H9 (cell line): Measurements from ENCODE around the gene B4GALT1. TPM values are rescaled to one million over a fixed set of nuclear protein-coding genes. Genes with fewer than 3 reads are reported as not detected.
A peak's percentile ranks its signal among the peaks of the same experiment; 100 is the strongest.

Source experiments
- DNase-seq: peaks from one replicate; pipeline ENCODE4 v3.0.0-alpha.2; 2017
- H2AFZ ChIP-seq: one replicate; pipeline ENCODE4 v1.6.1; 2013; ENCODE audit warnings: mild to moderate bottlenecking, low read length, control low read depth, moderate library complexity
- H2AK5ac ChIP-seq: 2 replicates; pipeline ENCODE4 v1.6.1; 2013; ENCODE audit warnings: low read length, control low read depth, mixed read lengths; ENCODE audit not compliant: insufficient read length
- H2BK120ac ChIP-seq: one replicate; pipeline ENCODE4 v1.6.1; 2013; ENCODE audit warnings: low read depth, mild to moderate bottlenecking, low read length, control low read depth, inconsistent platforms; ENCODE audit not compliant: poor library complexity, severe bottlenecking
- H2BK12ac ChIP-seq: 2 replicates; pipeline ENCODE4 v1.6.1; 2013; ENCODE audit warnings: low read length, control low read depth, mixed read lengths, low read depth; ENCODE audit not compliant: insufficient read length
- H2BK15ac ChIP-seq: 2 replicates; pipeline ENCODE4 v1.6.1; 2013; ENCODE audit warnings: low read depth, low read length, control low read depth
- H2BK20ac ChIP-seq: one replicate; pipeline ENCODE4 v1.6.1; 2013; ENCODE audit warnings: low read depth, mild to moderate bottlenecking, low read length, control low read depth, inconsistent platforms; ENCODE audit not compliant: poor library complexity, severe bottlenecking
- H2BK5ac ChIP-seq: 2 replicates; pipeline ENCODE4 v1.6.1; 2013; ENCODE audit warnings: low read length, control low read depth, mixed read lengths; ENCODE audit not compliant: insufficient read length
- H3K14ac ChIP-seq: 2 replicates; pipeline ENCODE4 v1.6.1; 2013; ENCODE audit warnings: low read length, control low read depth; ENCODE audit not compliant: insufficient read depth
- H3K18ac ChIP-seq: 2 replicates; pipeline ENCODE4 v1.6.1; 2013; ENCODE audit warnings: low read depth, mild to moderate bottlenecking, mixed read lengths, low read length, control low read depth; ENCODE audit not compliant: insufficient read length
- H3K23ac ChIP-seq: 2 replicates; pipeline ENCODE4 v1.6.1; 2013; ENCODE audit warnings: low read length, control low read depth, mixed read lengths, low read depth; ENCODE audit not compliant: insufficient read length
- H3K23me2 ChIP-seq: 2 replicates; pipeline ENCODE4 v1.6.1; 2013; ENCODE audit warnings: low read depth, mild to moderate bottlenecking, mixed read lengths, low read length, control low read depth; ENCODE audit not compliant: insufficient read length, poor library complexity, severe bottlenecking
- H3K27ac ChIP-seq: 2 replicates; pipeline ENCODE4 v1.5.1; 2013; ENCODE audit warnings: low read length, control low read depth, mixed read lengths, low read depth; ENCODE audit not compliant: insufficient read length
- H3K27me3 ChIP-seq: 2 replicates; pipeline ENCODE4 v1.6.1; 2013; ENCODE audit warnings: low read length, control low read depth, inconsistent platforms; ENCODE audit not compliant: insufficient read depth
- H3K4ac ChIP-seq: 2 replicates; pipeline ENCODE4 v1.6.1; 2013; ENCODE audit warnings: low read depth, mild to moderate bottlenecking, control low read depth, inconsistent platforms, low read length, moderate library complexity
- H3K4me1 ChIP-seq: 2 replicates; pipeline ENCODE4 v1.6.1; 2013; ENCODE audit warnings: low read length, control low read depth, inconsistent platforms; ENCODE audit not compliant: insufficient read depth
- H3K4me2 ChIP-seq: 2 replicates; pipeline ENCODE4 v1.6.1; 2013; ENCODE audit warnings: low read length, control low read depth, mixed read lengths; ENCODE audit not compliant: insufficient read length, insufficient read depth
- H3K56ac ChIP-seq: 2 replicates; pipeline ENCODE4 v1.6.1; 2013; ENCODE audit warnings: low read depth, mild to moderate bottlenecking, mixed read lengths, low read length, control low read depth; ENCODE audit not compliant: insufficient read length
- H3K79me1 ChIP-seq: 2 replicates; pipeline ENCODE4 v1.6.1; 2013; ENCODE audit warnings: low read depth, mild to moderate bottlenecking, moderate library complexity, low read length, control low read depth, inconsistent platforms; ENCODE audit not compliant: insufficient read depth, poor library complexity, severe bottlenecking
- H3K79me2 ChIP-seq: 2 replicates; pipeline ENCODE4 v1.6.1; 2013; ENCODE audit warnings: low read length, control low read depth, inconsistent platforms; ENCODE audit not compliant: insufficient read depth
- H3K9ac ChIP-seq: 2 replicates; pipeline ENCODE4 v1.6.1; 2013; ENCODE audit warnings: low read length, control low read depth, mixed read lengths; ENCODE audit not compliant: insufficient read length; ENCODE audit errors: extremely low read depth
- H3K9me3 ChIP-seq: one replicate; pipeline ENCODE4 v1.6.1; 2013; ENCODE audit warnings: low read depth, low read length, inconsistent platforms; ENCODE audit not compliant: control insufficient read depth
- H3T11ph ChIP-seq: one replicate; pipeline ENCODE4 v1.6.1; 2013; ENCODE audit warnings: mild to moderate bottlenecking, low read length, control low read depth, inconsistent platforms
- H4K20me1 ChIP-seq: one replicate; pipeline ENCODE4 v1.6.1; 2013; ENCODE audit not compliant: control insufficient read depth, insufficient read length, insufficient read depth
- H4K5ac ChIP-seq: 2 replicates; pipeline ENCODE4 v1.6.1; 2013; ENCODE audit warnings: low read depth, mild to moderate bottlenecking, mixed read lengths, low read length, control low read depth; ENCODE audit not compliant: insufficient read length
- H4K8ac ChIP-seq: replicated peaks from 2 replicates; pipeline ENCODE4 v1.6.1; 2013; ENCODE audit warnings: low read length, control low read depth, mixed read lengths, low read depth; ENCODE audit not compliant: insufficient read length
- H4K91ac ChIP-seq: 2 replicates; pipeline ENCODE4 v1.6.1; 2013; ENCODE audit warnings: low read depth, mild to moderate bottlenecking, moderate library complexity, mixed read lengths, low read length, control low read depth; ENCODE audit not compliant: insufficient read length
- H3K27ac Mint-ChIP-seq, 3 experiments: 2 replicates in 2 of 3; 3 replicates in 1 of 3; pipeline ENCODE4 v1.8.0; 2020 to 2021; ENCODE audit warnings: mixed read lengths in 3 of 3, mild to moderate bottlenecking in 1 of 3, moderate library complexity in 1 of 3
- H3K27me3 Mint-ChIP-seq: 2 replicates; pipeline ENCODE4 v1.8.0; 2021; ENCODE audit warnings: low read depth, mild to moderate bottlenecking, moderate library complexity, mixed read lengths
- H3K36me3 Mint-ChIP-seq, 3 experiments: 2 replicates in 2 of 3; 3 replicates in 1 of 3; pipeline ENCODE4 v1.8.0; 2020 to 2021; ENCODE audit warnings: low read depth in 3 of 3, mixed read lengths in 3 of 3; ENCODE audit not compliant: insufficient read depth in 1 of 3
- H3K4me1 Mint-ChIP-seq, 2 experiments: 2 replicates each; pipeline ENCODE4 v1.8.0; 2020; ENCODE audit warnings: mixed read lengths in 2 of 2
- H3K4me3 Mint-ChIP-seq, 2 experiments: 2 replicates in 1 of 2; 3 replicates in 1 of 2; pipeline ENCODE4 v1.8.0; 2020 to 2021; ENCODE audit warnings: mild to moderate bottlenecking in 2 of 2, mixed read lengths in 2 of 2, moderate library complexity in 1 of 2
- H3K9me3 Mint-ChIP-seq, 2 experiments: 2 replicates in 1 of 2; 3 replicates in 1 of 2; pipeline ENCODE4 v1.8.0; 2020; ENCODE audit warnings: mild to moderate bottlenecking in 2 of 2, mixed read lengths in 2 of 2, moderate library complexity in 1 of 2
- WGBS: extraction: QIAGEN DNeasy Blood & Tissue Kit; methylation state at CpG from one replicate; pipeline ENCODE4 v1.1.7; 2013; ENCODE audit warnings: missing lambda C conversion rate, low lambda C conversion rate, mixed read lengths; ENCODE audit not compliant: insufficient read length; ENCODE audit errors: extremely low coverage; 5-methylcytosine and 5-hydroxymethylcytosine counted together
- total RNA-seq: library from RNA; stranded (reverse); gene quantifications from 2 replicates; pipeline ENCODE4 v1.2.1, GENCODE V29; 2021
- TF ChIP-seq, protein P1 (sequence below): fragments of 200-600 bp; sonication (generic); conservative IDR thresholded peaks from 3 replicates; pipeline ENCODE4 v1.8.0; 2021; ENCODE audit warnings: antibody characterized with exemption, mild to moderate bottlenecking

The B4GALT1 gene
- total RNA-seq, 1 experiment from 2014 or later, result 15.3 TPM

DNA sequence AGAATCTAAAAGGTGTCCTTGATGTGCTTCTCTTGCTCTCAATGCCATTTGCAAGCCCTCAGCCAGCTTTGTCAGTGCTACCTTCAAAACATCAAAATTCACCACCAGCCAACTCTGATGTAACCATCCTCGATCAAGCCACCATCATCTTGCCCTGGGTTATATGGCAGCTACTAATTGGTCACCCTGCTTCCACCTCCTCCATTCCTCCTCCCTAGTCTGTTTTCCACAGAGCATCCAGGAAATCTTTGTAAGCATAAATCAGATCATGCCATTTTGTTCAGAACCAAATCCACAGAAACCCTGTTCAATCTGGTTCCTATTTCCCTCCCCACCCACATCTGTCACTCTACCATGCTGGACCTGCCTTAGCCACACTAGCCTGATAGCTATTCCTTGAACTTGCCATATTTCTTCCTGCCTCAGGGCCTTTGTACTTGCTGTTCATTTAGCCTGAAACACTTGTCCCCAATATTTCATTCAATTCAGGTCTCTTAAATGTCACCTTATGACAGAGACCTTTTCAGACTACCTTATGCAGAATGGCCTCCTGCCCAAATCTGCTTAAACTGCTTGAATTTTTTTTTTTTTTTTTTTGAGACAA, 1.9 kb upstream of the B4GALT1 start:
- H4K5ac ChIP-seq, result no peak overlapping the region
- H3K4me1 ChIP-seq, result peaks cover 3% of the 10 kb centered on the region; the same call in 1 of the 2 replicates
- no peak overlapping the region for H2BK5ac ChIP-seq
- no peak overlapping the region for H3T11ph ChIP-seq
- no peak overlapping the region for H2BK20ac ChIP-seq
- peak overlapping the region in 1 of 2 experiments; percentile 36; a peak in 2 of 5 replicates for H3K4me3 Mint-ChIP-seq
- no peak overlapping the region for H3K27ac Mint-ChIP-seq
- WGBS, result no CpG with 5 or more reads among the region's 1 CpG
- H2BK12ac ChIP-seq, result no peak overlapping the region
- TF ChIP-seq, protein P1, sequence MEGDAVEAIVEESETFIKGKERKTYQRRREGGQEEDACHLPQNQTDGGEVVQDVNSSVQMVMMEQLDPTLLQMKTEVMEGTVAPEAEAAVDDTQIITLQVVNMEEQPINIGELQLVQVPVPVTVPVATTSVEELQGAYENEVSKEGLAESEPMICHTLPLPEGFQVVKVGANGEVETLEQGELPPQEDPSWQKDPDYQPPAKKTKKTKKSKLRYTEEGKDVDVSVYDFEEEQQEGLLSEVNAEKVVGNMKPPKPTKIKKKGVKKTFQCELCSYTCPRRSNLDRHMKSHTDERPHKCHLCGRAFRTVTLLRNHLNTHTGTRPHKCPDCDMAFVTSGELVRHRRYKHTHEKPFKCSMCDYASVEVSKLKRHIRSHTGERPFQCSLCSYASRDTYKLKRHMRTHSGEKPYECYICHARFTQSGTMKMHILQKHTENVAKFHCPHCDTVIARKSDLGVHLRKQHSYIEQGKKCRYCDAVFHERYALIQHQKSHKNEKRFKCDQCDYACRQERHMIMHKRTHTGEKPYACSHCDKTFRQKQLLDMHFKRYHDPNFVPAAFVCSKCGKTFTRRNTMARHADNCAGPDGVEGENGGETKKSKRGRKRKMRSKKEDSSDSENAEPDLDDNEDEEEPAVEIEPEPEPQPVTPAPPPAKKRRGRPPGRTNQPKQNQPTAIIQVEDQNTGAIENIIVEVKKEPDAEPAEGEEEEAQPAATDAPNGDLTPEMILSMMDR, result no peak
- H3K9me3 ChIP-seq, result no peaks in the 10 kb centered on the region
- H3K27me3 ChIP-seq, result no peaks in the 10 kb centered on the region; the same call in 1 of the 2 replicates
- no peak overlapping the region for H3K9ac ChIP-seq
- no peaks in the 10 kb centered on the region for H3K9me3 Mint-ChIP-seq
- H4K20me1 ChIP-seq, result no peaks in the 10 kb centered on the region
- no peak overlapping the region for H3K18ac ChIP-seq
- no peak for DNase-seq
- H2AK5ac ChIP-seq, result no peak overlapping the region
- H3K36me3 Mint-ChIP-seq, result no peaks in the 10 kb centered on the region; a peak in 1 of 7 replicates
- no peak overlapping the region for H4K8ac ChIP-seq
- no peak overlapping the region for H2AFZ ChIP-seq
- peaks cover 15% of the 10 kb centered on the region for H3K23me2 ChIP-seq
- H3K14ac ChIP-seq, result no peak overlapping the region
- no peak overlapping the region for H3K23ac ChIP-seq
- peaks cover 38% of the 10 kb centered on the region for H3K27me3 Mint-ChIP-seq
- H3K79me2 ChIP-seq, result no peaks in the 10 kb centered on the region; the same call in 1 of the 2 replicates
- no peak overlapping the region for H3K27ac ChIP-seq
- no peak overlapping the region for H3K4me2 ChIP-seq
- no peak overlapping the region for H2BK120ac ChIP-seq
- H2BK15ac ChIP-seq, result no peak overlapping the region
- peaks cover 23 to 30% of the 10 kb centered on the region in 2 experiments for H3K4me1 Mint-ChIP-seq
- H3K4ac ChIP-seq, result no peak overlapping the region
- H3K79me1 ChIP-seq, result no peaks in the 10 kb centered on the region
- H4K91ac ChIP-seq, result no peak overlapping the region
- H3K56ac ChIP-seq, result no peak overlapping the region
